ENCODE measurements around the gene FIZ1.

Gene FIZ1

DNA sequence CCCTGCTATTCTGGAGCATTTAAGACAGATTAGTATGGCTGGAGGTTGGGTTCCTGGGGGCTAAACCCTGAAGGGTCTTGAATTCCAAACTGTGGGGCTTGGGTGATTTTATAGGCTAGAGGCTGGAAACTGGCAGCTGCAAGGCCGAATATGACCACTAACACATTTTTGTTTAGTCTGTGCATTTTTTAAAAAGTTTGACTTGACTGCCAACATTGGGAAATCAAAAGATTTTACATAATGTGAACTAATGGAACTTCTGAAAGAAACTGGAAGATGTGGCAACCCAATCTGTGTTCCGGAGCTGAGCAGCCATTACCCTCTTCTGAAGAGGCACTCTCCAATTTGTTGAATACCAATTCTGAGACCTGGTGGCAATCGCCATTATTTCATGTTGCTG is 20.0 kb upstream of the FIZ1 start:
- no peak overlapping the region for H2BK15ac ChIP-seq (ENCODE audit: low read depth, poor library complexity, severe bottlenecking)
- no peaks in the 10 kb centered on the region for H3K27me3 ChIP-seq (ENCODE audit: control insufficient read depth in 1 of 2, insufficient read depth in 1 of 2, low read length in 2 of 2)
- no peak overlapping the region for H3K23ac ChIP-seq (ENCODE audit: low read length in 2 of 2)
- peak; percentile 33 for DNase-seq
- no peak overlapping the region for H2BK5ac ChIP-seq (ENCODE audit: low read depth, low read length, poor library complexity, severe bottlenecking)
- H3K27ac ChIP-seq (ENCODE audit: low read length, poor library complexity, severe bottlenecking) = no peak overlapping the region
- H3K36me3 ChIP-seq (ENCODE audit: control insufficient read depth in 1 of 2, insufficient read depth in 2 of 2, low read depth in 1 of 2, low read length in 2 of 2) = peaks cover 31 to 64% of the 10 kb centered on the region in 2 experiments
- peaks cover 43% of the 10 kb centered on the region for H3K79me1 ChIP-seq (replicated peaks; ENCODE audit: low read length, poor library complexity, severe bottlenecking)
- H3K4me2 ChIP-seq (ENCODE audit: low read length, poor library complexity, severe bottlenecking) = no peak overlapping the region
- H3K18ac ChIP-seq (ENCODE audit: low read depth in 1 of 2, low read length in 2 of 2) = no peak overlapping the region
- H4K91ac ChIP-seq (ENCODE audit: low read length) = no peak overlapping the region
- H2BK120ac ChIP-seq (ENCODE audit: low read depth, low read length) = no peak overlapping the region
- H4K8ac ChIP-seq (ENCODE audit: low read length) = no peak overlapping the region
- H3K4me3 ChIP-seq (ENCODE audit: insufficient read depth in 1 of 2, low read depth in 1 of 2, low read length in 2 of 2) = no peak overlapping the region
- H3K4ac ChIP-seq (ENCODE audit: low read depth in 1 of 2, low read length in 2 of 2) = no peak overlapping the region
- H3K9ac ChIP-seq (ENCODE audit: low read length) = no peak overlapping the region
- no peaks in the 10 kb centered on the region for H3K9me3 ChIP-seq (ENCODE audit: control insufficient read depth, low read length)
- no peak overlapping the region for H2BK12ac ChIP-seq (ENCODE audit: low read length in 2 of 2)
- H3K4me1 ChIP-seq (ENCODE audit: control insufficient read depth, insufficient read depth, low read depth, low read length) = peaks cover 7% of the 10 kb centered on the region
- WGBS = 94% methylated on average over 3 of the region's 3 CpGs
- H2AFZ ChIP-seq (ENCODE audit: low read depth, low read length) = no peak overlapping the region
- no peak overlapping the region for H3K14ac ChIP-seq (ENCODE audit: low read length in 2 of 2)
- H2AK5ac ChIP-seq (ENCODE audit: low read length, severe bottlenecking) = no peak overlapping the region

DNA sequence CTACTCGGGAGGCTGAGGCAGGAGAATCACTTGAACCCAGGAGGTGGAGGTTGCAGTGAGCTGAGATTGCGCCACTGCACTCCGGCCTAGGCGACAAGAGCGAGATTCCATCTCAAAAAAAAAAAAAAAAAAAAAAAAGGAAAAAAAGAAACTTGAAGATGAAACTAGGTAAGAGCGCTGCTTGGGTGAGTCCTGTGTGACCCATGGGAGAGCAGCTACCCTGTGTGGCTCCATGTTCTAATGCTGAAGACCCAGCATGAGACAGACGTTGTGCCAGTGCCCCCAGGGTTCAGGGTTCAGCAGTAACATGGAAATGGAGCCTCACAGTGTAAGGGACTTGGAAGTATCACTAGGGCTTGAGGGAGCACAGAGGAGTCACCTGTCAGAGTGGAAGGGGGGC is 19.1 kb upstream of the FIZ1 start:
- Histone ChIP-seq H3K4me2 (ENCODE audit: low read length, poor library complexity, severe bottlenecking) (no peak overlapping the region), H4K91ac (ENCODE audit: low read length) (no peak overlapping the region), H3K27me3 (ENCODE audit: control insufficient read depth in 1 of 2, insufficient read depth in 1 of 2, low read length in 2 of 2) (no peaks in the 10 kb centered on the region), H2AK5ac (ENCODE audit: low read length, severe bottlenecking) (no peak overlapping the region), H3K9ac (ENCODE audit: low read length) (no peak overlapping the region), H3K23ac (ENCODE audit: low read length in 2 of 2) (no peak overlapping the region), H3K4me1 (ENCODE audit: control insufficient read depth, insufficient read depth, low read depth, low read length) (peaks cover 7% of the 10 kb centered on the region), H3K4ac (ENCODE audit: low read depth in 1 of 2, low read length in 2 of 2) (no peak overlapping the region), H2BK12ac (ENCODE audit: low read length in 2 of 2) (no peak overlapping the region), H3K36me3 (ENCODE audit: control insufficient read depth in 1 of 2, insufficient read depth in 2 of 2, low read depth in 1 of 2, low read length in 2 of 2) (peaks cover 31 to 72% of the 10 kb centered on the region in 2 experiments), H2BK5ac (ENCODE audit: low read depth, low read length, poor library complexity, severe bottlenecking) (no peak overlapping the region), H3K9me3 (ENCODE audit: control insufficient read depth, low read length) (no peaks in the 10 kb centered on the region), H3K14ac (ENCODE audit: low read length in 2 of 2) (no peak overlapping the region), H2BK120ac (ENCODE audit: low read depth, low read length) (no peak overlapping the region), H3K79me1 (replicated peaks; ENCODE audit: low read length, poor library complexity, severe bottlenecking) (peaks cover 41% of the 10 kb centered on the region), H3K18ac (ENCODE audit: low read depth in 1 of 2, low read length in 2 of 2) (no peak overlapping the region), H4K8ac (ENCODE audit: low read length) (no peak overlapping the region), H3K27ac (ENCODE audit: low read length, poor library complexity, severe bottlenecking) (no peak overlapping the region), H3K4me3 (ENCODE audit: insufficient read depth in 1 of 2, low read depth in 1 of 2, low read length in 2 of 2) (no peak overlapping the region), H2AFZ (ENCODE audit: low read depth, low read length) (no peak overlapping the region), H2BK15ac (ENCODE audit: low read depth, poor library complexity, severe bottlenecking) (no peak overlapping the region)
- no peak for DNase-seq
- 82% methylated on average over 4 of the region's 7 CpGs for WGBS

- peaks cover 31 to 75% of the 10 kb centered on the region in 2 experiments for H3K36me3 ChIP-seq (ENCODE audit: control insufficient read depth in 1 of 2, insufficient read depth in 2 of 2, low read depth in 1 of 2, low read length in 2 of 2)
- no peak overlapping the region for H3K18ac ChIP-seq (ENCODE audit: low read depth in 1 of 2, low read length in 2 of 2)
- no peak overlapping the region for H3K4me3 ChIP-seq (ENCODE audit: insufficient read depth in 1 of 2, low read depth in 1 of 2, low read length in 2 of 2)
- no peak for DNase-seq
- H2AFZ ChIP-seq (ENCODE audit: low read depth, low read length) = no peak overlapping the region
- H3K79me1 ChIP-seq (replicated peaks; ENCODE audit: low read length, poor library complexity, severe bottlenecking) = peaks cover 36% of the 10 kb centered on the region
- H3K4me2 ChIP-seq (ENCODE audit: low read length, poor library complexity, severe bottlenecking) = no peak overlapping the region
- H2BK15ac ChIP-seq (ENCODE audit: low read depth, poor library complexity, severe bottlenecking) = no peak overlapping the region
- H3K27ac ChIP-seq (ENCODE audit: low read length, poor library complexity, severe bottlenecking) = no peak overlapping the region
- 92% methylated on average over 8 of the region's 8 CpGs for WGBS
- H3K4me1 ChIP-seq (ENCODE audit: control insufficient read depth, insufficient read depth, low read depth, low read length) = peaks cover 6% of the 10 kb centered on the region
- no peak overlapping the region for H4K8ac ChIP-seq (ENCODE audit: low read length)
- no peak overlapping the region for H2BK5ac ChIP-seq (ENCODE audit: low read depth, low read length, poor library complexity, severe bottlenecking)
- no peak overlapping the region for H3K9ac ChIP-seq (ENCODE audit: low read length)
- H3K14ac ChIP-seq (ENCODE audit: low read length in 2 of 2) = no peak overlapping the region
- H3K27me3 ChIP-seq (ENCODE audit: control insufficient read depth in 1 of 2, insufficient read depth in 1 of 2, low read length in 2 of 2) = no peaks in the 10 kb centered on the region
- H2BK12ac ChIP-seq (ENCODE audit: low read length in 2 of 2) = no peak overlapping the region
- no peaks in the 10 kb centered on the region for H3K9me3 ChIP-seq (ENCODE audit: control insufficient read depth, low read length)
- H3K4ac ChIP-seq (ENCODE audit: low read depth in 1 of 2, low read length in 2 of 2) = no peak overlapping the region
- H3K23ac ChIP-seq (ENCODE audit: low read length in 2 of 2) = no peak overlapping the region
- no peak overlapping the region for H4K91ac ChIP-seq (ENCODE audit: low read length)
- H2BK120ac ChIP-seq (ENCODE audit: low read depth, low read length) = no peak overlapping the region
- H2AK5ac ChIP-seq (ENCODE audit: low read length, severe bottlenecking) = no peak overlapping the region
Observed at GRCh38 chr19:55617426-55617825, 18.1 kb upstream of the FIZ1 start.

- 99% methylated on average over 38 of the region's 38 CpGs for WGBS
- no peak overlapping the region for H3K27ac ChIP-seq (ENCODE audit: low read length, poor library complexity, severe bottlenecking)
- H2BK5ac ChIP-seq (ENCODE audit: low read depth, low read length, poor library complexity, severe bottlenecking) = no peak overlapping the region
- no peak overlapping the region for H2BK12ac ChIP-seq (ENCODE audit: low read length in 2 of 2)
- H3K79me1 ChIP-seq (replicated peaks; ENCODE audit: low read length, poor library complexity, severe bottlenecking) = peaks cover 38% of the 10 kb centered on the region
- H3K18ac ChIP-seq (ENCODE audit: low read depth in 1 of 2, low read length in 2 of 2) = no peak overlapping the region
- H3K36me3 ChIP-seq (ENCODE audit: control insufficient read depth in 1 of 2, insufficient read depth in 2 of 2, low read depth in 1 of 2, low read length in 2 of 2) = peaks cover 31 to 71% of the 10 kb centered on the region in 2 experiments
- no peak overlapping the region for H3K14ac ChIP-seq (ENCODE audit: low read length in 2 of 2)
- no peak overlapping the region for H3K4me2 ChIP-seq (ENCODE audit: low read length, poor library complexity, severe bottlenecking)
- H2BK15ac ChIP-seq (ENCODE audit: low read depth, poor library complexity, severe bottlenecking) = no peak overlapping the region
- H3K4me3 ChIP-seq (ENCODE audit: insufficient read depth in 1 of 2, low read depth in 1 of 2, low read length in 2 of 2) = no peak overlapping the region
- no peak overlapping the region for H2BK120ac ChIP-seq (ENCODE audit: low read depth, low read length)
- H3K4ac ChIP-seq (ENCODE audit: low read depth in 1 of 2, low read length in 2 of 2) = no peak overlapping the region
- no peak overlapping the region for H2AFZ ChIP-seq (ENCODE audit: low read depth, low read length)
- no peak overlapping the region for H3K23ac ChIP-seq (ENCODE audit: low read length in 2 of 2)
- no peaks in the 10 kb centered on the region for H3K9me3 ChIP-seq (ENCODE audit: control insufficient read depth, low read length)
- DNase-seq = no peak
- H3K27me3 ChIP-seq (ENCODE audit: control insufficient read depth in 1 of 2, insufficient read depth in 1 of 2, low read length in 2 of 2) = no peaks in the 10 kb centered on the region
- H4K91ac ChIP-seq (ENCODE audit: low read length) = no peak overlapping the region
- H3K9ac ChIP-seq (ENCODE audit: low read length) = no peak overlapping the region
- H3K4me1 ChIP-seq (ENCODE audit: control insufficient read depth, insufficient read depth, low read depth, low read length) = peaks cover 3% of the 10 kb centered on the region
- no peak overlapping the region for H4K8ac ChIP-seq (ENCODE audit: low read length)
- no peak overlapping the region for H2AK5ac ChIP-seq (ENCODE audit: low read length, severe bottlenecking)
Observed at GRCh38 chr19:55616395-55616875, 17.1 kb upstream of the FIZ1 start.
